ENCODE results near the gene PSORS1C2.

GRCh38 chr6:31179896-31180295, 41.0 kb upstream of the PSORS1C2 start:
- TF ChIP-seq GATA2 (IDR thresholded peaks at IDR 0.05; ENCODE audit: low read depth, low read length) (no peak), GATA3 (IDR thresholded peaks at IDR 0.05; ENCODE audit: low read depth, low read length) (no peak)

Measured in SH-SY5Y (cell line).